ENCODE results near the gene ALPK1. TPM values are rescaled to one million over a fixed set of nuclear protein-coding genes. Genes with fewer than 3 reads are reported as not detected.

The ALPK1 gene
- total RNA-seq, 2 donors from 2014 or later: 22.8 to 24.4 TPM

Other genes with a start within 250 kb of the ALPK1 start
- 1 to 10 TPM; 4.6 to 6.7 TPM for gene FAM241A, start 151.9 kb upstream of the ALPK1 start, total RNA-seq
- 10 to 100 TPM; 13.5 to 21.2 TPM for gene AP1AR, start 65.6 kb upstream of the ALPK1 start, total RNA-seq
- 1 to 10 TPM; 4.4 to 6.1 TPM for gene TIFA, start 11.5 kb upstream of the ALPK1 start, total RNA-seq
- gene NEUROG2, start 218.8 kb downstream of the ALPK1 start, total RNA-seq: not detected

Data from posterior vena cava (tissue), 2 donors.